Stimulated activated CD4-positive, alpha-beta T cell treated with anti-CD3 and anti-CD28 coated beads, TNF-alpha, amount 100 ng/mL, for 4 hours (primary cell): ENCODE results near the gene SPATA31D3.
"Not testable (repeated sequence)": the region's sequence is repeated elsewhere in the genome, so short reads cannot be mapped to it uniquely, and the experiment has no call there.

Experiments used
- DNase-seq, 3 experiments: peaks; one replicate each; pipeline ENCODE4 v3.0.0-alpha.2; 2020; ENCODE audit warnings: low read depth in 3 of 3

Gene SPATA31D3

DNA sequence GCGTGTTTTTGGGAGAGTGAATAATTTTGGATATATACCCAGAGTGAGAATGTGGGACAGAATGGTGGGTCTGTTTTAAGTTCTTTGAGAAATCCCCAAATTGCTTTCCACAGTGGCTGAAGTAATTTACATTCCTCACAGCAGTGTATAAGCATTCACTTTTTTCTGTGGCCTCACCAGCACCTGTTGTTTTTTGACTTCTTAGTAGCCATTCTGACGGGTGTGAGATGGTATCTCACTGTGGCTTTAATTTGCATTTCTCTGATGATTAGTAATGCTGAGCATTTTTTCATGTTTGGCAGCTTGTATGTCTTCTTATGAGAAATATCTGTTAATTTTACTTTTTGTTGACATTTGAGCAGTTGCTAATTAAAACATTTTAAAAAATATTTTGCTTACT lies 35.9 kb downstream of the SPATA31D3 start:
- no peak for DNase-seq

DNA sequence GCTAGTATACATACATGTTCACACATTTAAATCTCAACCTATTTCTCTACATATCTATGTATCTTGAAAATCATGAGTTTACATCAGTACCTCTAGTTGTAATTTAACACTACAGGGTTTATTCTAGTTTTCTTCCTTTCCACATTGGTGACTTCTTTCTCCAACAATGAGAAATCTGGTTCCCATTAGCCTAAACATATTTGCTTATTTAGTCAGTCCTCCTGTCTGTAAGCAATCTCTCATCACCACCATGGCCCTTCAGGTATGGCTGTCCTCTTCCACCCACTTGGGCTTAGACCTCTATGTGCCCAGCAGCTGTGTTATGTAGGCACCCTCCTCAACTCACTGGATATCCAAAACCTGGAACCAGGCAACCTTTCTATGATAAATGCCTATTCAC lies 37.3 kb downstream of the SPATA31D3 start:
- no peak for DNase-seq

- no peak for DNase-seq
Observed at GRCh38 chr9:81981883-81982282, 38.6 kb downstream of the SPATA31D3 start.

DNA sequence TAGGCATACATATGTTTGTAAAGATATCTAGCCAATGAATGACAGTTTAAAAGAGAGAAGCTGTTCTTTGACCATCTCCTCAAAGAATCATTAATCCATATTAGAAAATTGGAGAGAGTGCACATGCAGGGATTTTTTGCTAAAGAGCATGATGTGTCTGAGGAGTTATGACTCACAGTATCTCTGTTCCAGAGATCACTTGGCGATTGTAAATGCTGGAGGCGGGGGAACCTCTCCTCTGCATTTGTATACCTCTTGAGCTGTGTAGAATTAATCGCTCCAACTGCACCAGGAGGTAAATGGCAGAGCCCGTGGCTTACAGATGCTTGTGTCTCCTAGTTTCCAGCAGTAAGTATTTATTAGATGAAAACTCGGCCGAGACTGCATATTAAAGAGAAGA lies 41.6 kb downstream of the SPATA31D3 start:
- DNase-seq = no peak

- no peak for DNase-seq
Observed at GRCh38 chr9:81986051-81986450, 42.8 kb downstream of the SPATA31D3 start.

- DNase-seq = not testable (repeated sequence)
Observed at GRCh38 chr9:81988472-81988871, 45.2 kb downstream of the SPATA31D3 start, which contains the start of gene SPATA31D1. Gene SPATA31D1, plus strand, starts transcription at chr9:81988772. Its CDS starts 47 bp downstream, at chr9:81988819.

DNA sequence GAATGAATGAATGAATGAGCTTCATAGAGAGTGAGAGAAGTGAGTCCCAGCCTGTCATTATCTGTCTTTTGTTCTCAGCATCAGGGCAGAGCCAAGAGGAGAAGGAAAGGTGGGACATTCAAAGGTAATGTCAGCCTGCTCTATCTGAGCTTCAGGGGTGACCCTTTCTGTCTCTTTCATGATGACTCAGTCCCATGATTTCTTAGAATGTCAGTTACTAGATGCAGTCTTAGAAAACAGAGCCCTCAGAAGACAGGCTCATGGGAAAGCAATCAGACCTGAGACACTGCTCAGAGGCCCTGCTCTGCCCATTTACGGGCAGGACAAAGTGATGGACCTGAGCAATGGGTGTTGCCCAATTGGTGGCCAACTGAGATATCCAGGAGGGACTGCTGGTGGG lies 46.4 kb downstream of the SPATA31D3 start:
- DNase-seq = no peak

- DNase-seq = no peak
Observed at GRCh38 chr9:81993656-81994055, 50.4 kb downstream of the SPATA31D3 start.
